ENCODE data around the gene CALU.
A peak's percentile ranks its signal among the peaks of the same experiment; 100 is the strongest.

The CALU gene

DNA sequence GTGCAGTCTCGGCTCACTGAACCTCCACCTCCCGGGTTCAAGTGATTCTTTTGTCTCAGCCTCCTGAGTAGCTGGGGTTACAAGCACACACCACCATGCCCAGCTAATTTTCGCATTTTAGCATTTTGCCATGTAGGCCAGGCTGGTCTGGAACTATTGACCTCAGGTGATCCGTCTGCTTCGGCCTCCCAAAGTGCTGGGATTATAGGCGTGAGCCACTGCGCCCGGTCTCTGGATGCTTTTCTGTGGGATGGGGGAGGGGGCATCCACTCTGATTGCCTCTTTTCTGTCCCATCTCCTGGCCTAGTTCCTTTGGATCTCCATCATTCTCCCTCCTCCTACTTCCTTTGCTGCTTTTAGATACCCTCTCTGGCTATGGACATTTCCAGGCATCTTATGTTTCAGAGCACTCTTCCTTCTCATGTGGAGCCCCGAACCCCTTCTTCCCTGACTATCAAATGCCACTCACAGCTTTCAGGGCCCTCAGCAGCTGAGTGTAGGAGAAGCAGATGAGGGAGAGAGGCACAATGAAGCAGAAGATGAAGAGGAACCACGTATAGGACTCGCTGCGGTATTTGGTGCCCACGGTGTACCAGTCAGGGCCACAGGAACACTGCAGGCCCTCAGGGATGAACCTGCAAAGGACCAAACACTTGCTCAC is 35.0 kb downstream of the CALU start:
- no peak for ATAC-seq (ENCODE audit: insufficient read depth, low read depth)
- no peaks in the 10 kb centered on the region for H3K79me2 ChIP-seq (ENCODE audit: insufficient read depth, low read length)
- no peak for TF ChIP-seq EZH2 (IDR thresholded peaks at IDR 0.05; ENCODE audit: borderline replicate concordance, low read depth, low read length, severe bottlenecking)
- TF ChIP-seq CTCF (IDR thresholded peaks at IDR 0.05; ENCODE audit: borderline replicate concordance, extremely low read depth, low read length, poor library complexity, severe bottlenecking) = no peak

GRCh38 chr7:128774921-128775320 is 35.8 kb downstream of the CALU start:
- H3K9me3 ChIP-seq (ENCODE audit: insufficient read depth, low read length, severe bottlenecking) = peaks cover 2% of the 10 kb centered on the region
- no peak overlapping the region for H3K27ac ChIP-seq (ENCODE audit: low read length)
- H3K4me3 ChIP-seq (ENCODE audit: low read depth in 1 of 2, low read length in 2 of 2) = no peak overlapping the region
- peaks cover 3% of the 10 kb centered on the region; the same call in 1 of the 2 replicates for H4K20me1 ChIP-seq (ENCODE audit: insufficient read depth, low read length)
- no peak for DNase-seq
- H3K36me3 ChIP-seq (ENCODE audit: insufficient read depth, low read length) = peaks cover 34% of the 10 kb centered on the region
- H3K27me3 ChIP-seq (ENCODE audit: insufficient read depth, low read length, poor library complexity) = no peaks in the 10 kb centered on the region
- H3K9ac ChIP-seq (ENCODE audit: low read depth, low read length) = no peak overlapping the region
- no peak overlapping the region for H2AFZ ChIP-seq (ENCODE audit: low read depth, low read length)
- no peaks in the 10 kb centered on the region for H3K4me1 ChIP-seq (ENCODE audit: insufficient read depth, low read length)
- TF ChIP-seq EZH2 (IDR thresholded peaks at IDR 0.05; ENCODE audit: borderline replicate concordance, low read depth, low read length, severe bottlenecking) = no peak
- TF ChIP-seq CTCF (IDR thresholded peaks at IDR 0.05; ENCODE audit: borderline replicate concordance, extremely low read depth, low read length, poor library complexity, severe bottlenecking) = no peak
- no peak overlapping the region for H3K4me2 ChIP-seq (ENCODE audit: insufficient read depth, low read length)
- no peaks in the 10 kb centered on the region for H3K79me2 ChIP-seq (ENCODE audit: insufficient read depth, low read length)
- ATAC-seq (ENCODE audit: insufficient read depth, low read depth) = peak; percentile 24; the same call in 1 of the 3 replicates

More for the DNA sequence above, 35.0 kb downstream of the CALU start:
- Histone ChIP-seq H3K4me2 (ENCODE audit: insufficient read depth, low read length) (no peak overlapping the region), H3K27me3 (ENCODE audit: insufficient read depth, low read length, poor library complexity) (no peaks in the 10 kb centered on the region), H3K4me1 (ENCODE audit: insufficient read depth, low read length) (no peaks in the 10 kb centered on the region), H3K27ac (ENCODE audit: low read length) (no peak overlapping the region), H3K36me3 (ENCODE audit: insufficient read depth, low read length) (peaks cover 41% of the 10 kb centered on the region), H2AFZ (ENCODE audit: low read depth, low read length) (no peak overlapping the region), H3K9me3 (ENCODE audit: insufficient read depth, low read length, severe bottlenecking) (peaks cover 2% of the 10 kb centered on the region), H3K9ac (ENCODE audit: low read depth, low read length) (no peak overlapping the region), H3K4me3 (ENCODE audit: low read depth in 1 of 2, low read length in 2 of 2) (no peak overlapping the region), H4K20me1 (ENCODE audit: insufficient read depth, low read length) (peaks cover 3% of the 10 kb centered on the region; the same call in 1 of the 2 replicates)
- DNase-seq = no peak

DNA sequence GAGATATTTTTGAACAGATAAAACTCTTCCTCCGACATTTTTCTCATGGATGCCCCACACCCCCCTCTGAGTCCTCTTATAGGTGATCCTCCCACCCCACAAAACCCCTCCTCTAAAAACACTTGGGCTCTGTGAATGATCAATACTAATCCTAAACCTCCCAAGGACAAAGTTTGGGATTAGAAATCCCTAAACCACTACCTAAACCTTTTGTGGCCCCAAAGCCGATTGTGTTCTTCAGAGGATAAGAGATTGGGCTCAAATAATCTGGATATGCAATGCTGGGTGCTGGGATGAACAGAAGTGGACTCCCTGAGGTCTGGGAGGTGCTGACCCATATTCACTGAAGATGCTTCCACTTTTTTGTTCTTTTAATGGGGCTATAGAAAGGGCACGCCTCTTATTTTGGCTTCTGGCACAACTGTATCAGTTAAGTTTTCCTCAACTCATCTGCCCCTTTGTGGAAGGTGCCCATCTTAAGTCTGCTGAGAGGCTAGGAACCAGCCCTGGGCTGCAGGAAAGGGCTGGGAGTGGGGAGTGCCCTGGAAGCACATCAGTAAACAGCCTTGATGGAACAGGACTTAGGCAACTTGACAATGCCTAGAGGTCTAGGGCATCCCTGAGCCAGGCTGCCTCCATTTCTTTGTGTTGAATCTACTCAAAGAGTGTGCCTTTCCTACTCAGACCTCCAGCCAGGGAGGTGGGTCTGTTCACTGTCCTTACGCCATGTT is 36.8 kb downstream of the CALU start, which contains the start of gene OPN1SW:
Gene OPN1SW (minus strand): TSS at position 51 of the 731 bp plus-strand sequence. CDS start 13 bp downstream, at position 38.
- H2AFZ ChIP-seq (ENCODE audit: low read depth, low read length) = no peak within 1 kb of the TSS
- H3K4me2 ChIP-seq (ENCODE audit: insufficient read depth, low read length) = no peak within 1 kb of the TSS
- peaks cover 24% of the 10 kb centered on the region for H3K36me3 ChIP-seq (ENCODE audit: insufficient read depth, low read length)
- peaks cover 2% of the 10 kb centered on the region for H3K9me3 ChIP-seq (ENCODE audit: insufficient read depth, low read length, severe bottlenecking)
- TF ChIP-seq EZH2 (IDR thresholded peaks at IDR 0.05; ENCODE audit: borderline replicate concordance, low read depth, low read length, severe bottlenecking) = no peak
- TF ChIP-seq CTCF (IDR thresholded peaks at IDR 0.05; ENCODE audit: borderline replicate concordance, extremely low read depth, low read length, poor library complexity, severe bottlenecking) = no peak
- no peaks in the 10 kb centered on the region for H3K27me3 ChIP-seq (ENCODE audit: insufficient read depth, low read length, poor library complexity)
- no peak within 1 kb of the TSS for H3K9ac ChIP-seq (ENCODE audit: low read depth, low read length)
- peaks cover 3% of the 10 kb centered on the region; the same call in 1 of the 2 replicates for H4K20me1 ChIP-seq (ENCODE audit: insufficient read depth, low read length)
- no peak within 1 kb of the TSS for H3K27ac ChIP-seq (ENCODE audit: low read length)
- ATAC-seq (ENCODE audit: insufficient read depth, low read depth) (no peak; the same call in 2 of the 3 replicates), DNase-seq (no peak)
- H3K79me2 ChIP-seq (ENCODE audit: insufficient read depth, low read length) = no peaks in the 10 kb centered on the region
- H3K4me1 ChIP-seq (ENCODE audit: insufficient read depth, low read length) = no peaks in the 10 kb centered on the region
- H3K4me3 ChIP-seq (ENCODE audit: low read depth in 1 of 2, low read length in 2 of 2) = no peak within 1 kb of the TSS
